NCI-H748 (cell line): Measurements from ENCODE around the gene CPPED1.

ENCODE experiments used
- DNase-seq: peaks from one replicate; lab custom pipeline; 2025; ENCODE audit not compliant: unreplicated experiment; lab: John Stamatoyannopoulos, UW

Gene CPPED1

GRCh38 chr16:12688951-12689850 lies 114.5 kb downstream of the CPPED1 start:
- no peak for DNase-seq

- DNase-seq, result no peak
Measured at GRCh38 chr16:12685806-12686205, 117.9 kb downstream of the CPPED1 start.

GRCh38 chr16:12682432-12683165 lies 121.1 kb downstream of the CPPED1 start:
- no peak for DNase-seq

- no peak for DNase-seq
Measured at GRCh38 chr16:12681653-12682052, 122.0 kb downstream of the CPPED1 start.

GRCh38 chr16:12680531-12680930 lies 123.2 kb downstream of the CPPED1 start:
- DNase-seq, result no peak

GRCh38 chr16:12679660-12680272 lies 123.9 kb downstream of the CPPED1 start:
- no peak for DNase-seq

- DNase-seq, result no peak
Measured at GRCh38 chr16:12678983-12679382, 124.7 kb downstream of the CPPED1 start.

GRCh38 chr16:12677502-12677901 lies 126.2 kb downstream of the CPPED1 start:
- DNase-seq, result no peak

GRCh38 chr16:12675852-12676251 lies 127.8 kb downstream of the CPPED1 start:
- DNase-seq, result no peak

- DNase-seq, result no peak
Measured at GRCh38 chr16:12675046-12675445, 128.6 kb downstream of the CPPED1 start.

- no peak for DNase-seq
Measured at GRCh38 chr16:12674524-12674923, 129.2 kb downstream of the CPPED1 start.

- DNase-seq, result no peak
Measured at GRCh38 chr16:12674071-12674470, 129.6 kb downstream of the CPPED1 start.

- no peak for DNase-seq
Measured at GRCh38 chr16:12673466-12673865, 130.2 kb downstream of the CPPED1 start.

- DNase-seq, result no peak
Measured at GRCh38 chr16:12672986-12673385, 130.7 kb downstream of the CPPED1 start.

GRCh38 chr16:12669908-12670307 lies 133.8 kb downstream of the CPPED1 start:
- no peak for DNase-seq

- no peak for DNase-seq
Measured at GRCh38 chr16:12667909-12668308, 135.8 kb downstream of the CPPED1 start.

- DNase-seq, result no peak
Measured at GRCh38 chr16:12664164-12664733, 139.4 kb downstream of the CPPED1 start.

GRCh38 chr16:12661656-12662172 lies 142.0 kb downstream of the CPPED1 start:
- no peak for DNase-seq

GRCh38 chr16:12659871-12660270 lies 143.8 kb downstream of the CPPED1 start:
- DNase-seq, result no peak

GRCh38 chr16:12658506-12658905 lies 145.2 kb downstream of the CPPED1 start:
- DNase-seq, result no peak

GRCh38 chr16:12655537-12655936 lies 148.2 kb downstream of the CPPED1 start:
- DNase-seq, result peak; percentile 4
